Gastrocnemius medialis (tissue), 4 donors: ENCODE data around the gene SP6.

Experiments
- CTCF ChIP-seq, 5 experiments: fragments of 450-650 bp in 3 of 5; fragments of 200-600 bp in 2 of 5; sonication (generic) in 2 of 5; IDR thresholded peaks in 4 of 5; conservative IDR thresholded peaks in 1 of 5; 1 replicate in 4 of 5; 2 replicates in 1 of 5; pipeline ENCODE4 v1.5.1; 2016 to 2019; ENCODE audit warnings: antibody characterized with exemption in 5 of 5, mild to moderate bottlenecking in 3 of 5, moderate library complexity in 3 of 5
- POLR2A ChIP-seq, 2 donors: fragments of 450-650 bp; IDR thresholded peaks; one replicate each; pipeline ENCODE4 v1.6.1; 2017; ENCODE audit warnings: antibody characterized with exemption in 2 of 2, mild to moderate bottlenecking in 2 of 2, moderate library complexity in 2 of 2

- no peak for TF ChIP-seq CTCF (IDR thresholded peaks at IDR 0.05 in 4 of 5, conservative IDR thresholded peaks at IDR 0.05 in 1 of 5)
- no peak for TF ChIP-seq POLR2A (IDR thresholded peaks at IDR 0.05)
These were observed 43.8 kb upstream of the SP6 start for GRCh38 chr17:47894498-47895346.
